Aorta (tissue), 4 donors: ENCODE measurements around the gene DUSP16. TPM values are rescaled to one million over a fixed set of nuclear protein-coding genes. Genes with fewer than 3 reads are reported as not detected.

Experiments used
- polyA plus RNA-seq, 2 donors: library from polyadenylated mRNA; stranded (reverse); fragments of 200-250 nt; gene quantifications; one replicate each; pipeline ENCODE4 v1.2.3, GENCODE V29; 2013
- total RNA-seq, 2 donors: library from RNA; stranded (reverse); fragmentation: NEBNext Ultra II Directional; extraction: Animal tissue kit (Norgen Biotek cat#: 25700); gene quantifications; one replicate each; pipeline ENCODE4 v1.2.1, GENCODE V29; 2021
- donor health status: healthy with polysubstance abuse.
- donor health status: Bipolar disorder and iron deficiency.
- donor health status: DM: no; HTN: no; CAD: no.
- donor health status: DM: yes; HTN: yes; CAD: no.

DUSP16 gene
- total and polyA plus RNA-seq, 4 donors: 3.1 to 27.4 (median 17.6) TPM

Other genes with a start within 250 kb of the DUSP16 start
- 10 to 100 TPM; 37.3 to 38.1 TPM for gene MANSC1, start 212.6 kb downstream of the DUSP16 start, total RNA-seq
- 10 to 100 TPM; 18.8 to 33.6 TPM for gene MANSC1, start 212.6 kb downstream of the DUSP16 start, polyA plus RNA-seq
- gene BORCS5, start 205.8 kb downstream of the DUSP16 start, total RNA-seq: 10 to 100 TPM; 18.1 to 22.8 TPM
- gene BORCS5, start 205.8 kb downstream of the DUSP16 start, polyA plus RNA-seq: 1 to 10 TPM; 7.2 to 8.4 TPM
- gene CREBL2, start 49.0 kb upstream of the DUSP16 start, total RNA-seq: 10 to 100 TPM; 31.2 to 42.5 TPM
- gene CREBL2, start 49.0 kb upstream of the DUSP16 start, polyA plus RNA-seq: 10 to 100 TPM; 26.6 to 47.1 TPM
- gene GPR19, start 133.3 kb upstream of the DUSP16 start, total RNA-seq: under 1 TPM in 1 of 2 donors, not detected in 1; 0.36 TPM
- gene GPR19, start 133.3 kb upstream of the DUSP16 start, polyA plus RNA-seq: under 1 TPM in 1 of 2 donors, not detected in 1; 0.18 TPM
- 10 to 100 TPM; 40.3 to 56.0 TPM for gene CDKN1B, start 154.5 kb upstream of the DUSP16 start, total RNA-seq
- gene CDKN1B, start 154.5 kb upstream of the DUSP16 start, polyA plus RNA-seq: 10 to 100 TPM; 47.6 to 64.3 TPM
- 10 to 100 TPM; 20.2 to 94.0 TPM for gene APOLD1, start 222.8 kb upstream of the DUSP16 start, total RNA-seq
- under 1 TPM; 0.67 to 0.75 TPM for gene APOLD1, start 222.8 kb upstream of the DUSP16 start, polyA plus RNA-seq